Ascending aorta (tissue), 2 donors: Measurements from ENCODE around the gene TMPRSS6. TPM values are rescaled to one million over a fixed set of nuclear protein-coding genes. Genes with fewer than 3 reads are reported as not detected.

Experiments used
- DNase-seq, 2 donors: peaks; one replicate each; pipeline ENCODE4 v3.0.0-alpha.2; 2019; ENCODE audit warnings: low spot score in 2 of 2
- H3K27ac ChIP-seq, 2 donors: fragments of 200-600 bp; sonication (generic); one replicate each; pipeline ENCODE4 v1.5.1; 2016 to 2017; ENCODE audit warnings: mild to moderate bottlenecking in 1 of 2
- H3K27me3 ChIP-seq: fragments of 200-600 bp; sonication (generic); one replicate; pipeline ENCODE4 v1.5.1; 2017
- H3K36me3 ChIP-seq, 2 donors: fragments of 200-600 bp; sonication (generic); one replicate each; pipeline ENCODE4 v1.5.1; 2016
- H3K4me1 ChIP-seq, 2 donors: fragments of 200-600 bp; sonication (generic); one replicate each; pipeline ENCODE4 v1.5.1; 2016 to 2017; ENCODE audit warnings: mild to moderate bottlenecking in 1 of 2
- H3K4me3 ChIP-seq, 2 donors: fragments of 200-600 bp; sonication (generic); one replicate each; pipeline ENCODE4 v1.5.1; 2016 to 2017; ENCODE audit warnings: mild to moderate bottlenecking in 1 of 2
- H3K9me3 ChIP-seq, 2 donors: fragments of 200-600 bp; sonication (generic); one replicate each; pipeline ENCODE4 v1.5.1; 2016
- CTCF ChIP-seq, 3 experiments: fragments of 200-600 bp in 2 of 3; fragments of 450-650 bp in 1 of 3; sonication (generic) in 2 of 3; IDR thresholded peaks; one replicate each; pipeline ENCODE4 v1.5.1; 2016 to 2019; ENCODE audit warnings: antibody characterized with exemption in 3 of 3, mild to moderate bottlenecking in 1 of 3, moderate library complexity in 1 of 3
- intact Hi-C: fragments of 100-400 bp; cut with DNase I; formaldehyde crosslinking; loops from one replicate; pipeline ENCODE4 v1.15.1; 2023
- total RNA-seq: library from RNA; depleted of rRNA; stranded (reverse); fragments of >200 nt; gene quantifications from one replicate; pipeline ENCODE4 v1.1.0, GENCODE V29; 2016

TMPRSS6 gene
- total RNA-seq, 1 donor from 2014 or later, result not detected

DNA sequence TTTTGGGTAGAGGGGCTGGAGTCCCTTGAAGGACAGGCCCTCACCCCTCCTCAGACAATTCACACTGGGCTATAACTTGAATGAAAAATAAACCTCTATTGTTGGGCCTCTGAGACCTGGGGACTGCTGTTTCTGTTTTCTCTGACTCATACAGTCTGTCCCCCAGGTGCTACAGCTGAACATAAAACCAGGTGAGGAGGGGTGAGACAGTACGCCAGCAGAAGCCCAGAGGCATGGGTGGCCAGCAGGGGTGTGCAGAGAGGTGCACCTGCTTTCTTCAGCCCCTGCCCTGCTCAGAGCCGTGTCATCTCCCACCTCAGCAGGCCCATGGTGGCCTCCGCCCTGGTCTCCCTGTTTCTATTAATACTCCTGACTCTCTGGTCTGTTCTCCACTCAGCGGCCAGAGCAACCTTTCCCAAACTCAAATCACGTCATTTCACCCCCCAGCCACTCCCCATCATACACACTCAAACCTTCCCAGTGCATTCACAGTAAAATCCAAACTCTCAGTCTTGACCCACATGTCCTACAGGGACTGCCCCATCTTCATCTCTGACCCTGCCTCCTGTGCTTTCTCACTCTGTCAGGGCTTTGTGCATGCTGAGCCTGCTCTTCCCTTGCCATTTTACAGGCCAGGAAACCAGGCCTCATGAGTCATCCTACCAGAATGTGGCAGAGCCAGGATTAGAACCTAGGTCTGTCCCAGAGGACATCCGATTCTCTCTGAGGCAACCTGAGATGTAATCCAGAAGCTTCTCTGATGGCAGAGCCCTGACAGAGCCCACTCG, 45.6 kb upstream of the TMPRSS6 start:
- DNase-seq, result no peak
- H3K9me3 ChIP-seq, result peaks cover 0 to 18% of the 10 kb centered on the region in 2 donors
- intact Hi-C loops, result no loop called here
- H3K27ac ChIP-seq, result no peak overlapping the region
- H3K27me3 ChIP-seq, result no peaks in the 10 kb centered on the region
- no peaks in the 10 kb centered on the region for H3K36me3 ChIP-seq
- TF ChIP-seq CTCF (IDR thresholded peaks at IDR 0.05), result no peak
- H3K4me1 ChIP-seq, result no peaks in the 10 kb centered on the region
- H3K4me3 ChIP-seq, result no peak overlapping the region

DNA sequence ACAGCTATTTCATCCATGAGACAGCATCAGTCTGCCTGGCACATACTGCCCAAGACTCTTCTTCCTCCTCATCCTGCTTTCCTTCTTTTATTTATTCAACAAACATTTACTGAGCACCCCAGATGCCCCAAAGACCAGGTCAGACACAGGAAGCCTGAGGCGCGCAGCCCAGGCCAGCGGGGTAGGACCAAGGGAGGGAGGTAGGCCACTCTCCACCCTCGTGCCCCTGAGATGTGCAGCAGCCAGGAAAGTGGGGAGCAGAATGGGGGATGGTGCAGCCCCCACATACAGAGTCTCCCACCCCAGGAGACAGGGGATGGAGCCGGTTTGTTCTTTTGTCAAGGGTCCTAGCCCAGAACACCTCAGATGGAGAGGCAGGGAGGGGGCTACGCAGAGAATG, 44.4 kb upstream of the TMPRSS6 start:
- TF ChIP-seq CTCF (IDR thresholded peaks at IDR 0.05), result no peak
- Histone ChIP-seq H3K4me1 (no peaks in the 10 kb centered on the region), H3K27ac (no peak overlapping the region), H3K9me3 (peaks cover 0 to 18% of the 10 kb centered on the region in 2 donors), H3K27me3 (no peaks in the 10 kb centered on the region), H3K4me3 (no peak overlapping the region), H3K36me3 (no peaks in the 10 kb centered on the region)
- DNase-seq, result no peak
- intact Hi-C loops, result no loop called here

- intact Hi-C loops, result no loop called here
- Histone ChIP-seq H3K36me3 (no peaks in the 10 kb centered on the region), H3K27ac (no peak overlapping the region), H3K4me1 (no peaks in the 10 kb centered on the region), H3K4me3 (no peak overlapping the region), H3K27me3 (no peaks in the 10 kb centered on the region), H3K9me3 (peaks cover 0 to 18% of the 10 kb centered on the region in 2 donors)
- no peak for TF ChIP-seq CTCF (IDR thresholded peaks at IDR 0.05)
- DNase-seq, result no peak
Measured at GRCh38 chr22:37151401-37151800, 41.9 kb upstream of the TMPRSS6 start.

GRCh38 chr22:37150701-37151100, 41.2 kb upstream of the TMPRSS6 start:
- no peak for DNase-seq
- H3K9me3 ChIP-seq, result peaks cover 0 to 18% of the 10 kb centered on the region in 2 donors
- H3K27me3 ChIP-seq, result no peaks in the 10 kb centered on the region
- TF ChIP-seq CTCF (IDR thresholded peaks at IDR 0.05), result no peak
- no peak overlapping the region for H3K4me3 ChIP-seq
- H3K27ac ChIP-seq, result no peak overlapping the region
- intact Hi-C loops, result no loop called here
- H3K4me1 ChIP-seq, result no peaks in the 10 kb centered on the region
- H3K36me3 ChIP-seq, result no peaks in the 10 kb centered on the region

GRCh38 chr22:37148742-37149665, 39.5 kb upstream of the TMPRSS6 start:
- Histone ChIP-seq H3K9me3 (peaks cover 0 to 14% of the 10 kb centered on the region in 2 donors), H3K36me3 (no peaks in the 10 kb centered on the region), H3K27ac (no peak overlapping the region), H3K27me3 (no peaks in the 10 kb centered on the region), H3K4me3 (peak overlapping the region in 1 of 2 donors; percentile 19), H3K4me1 (no peaks in the 10 kb centered on the region)
- DNase-seq, result no peak
- no peak for TF ChIP-seq CTCF (IDR thresholded peaks at IDR 0.05)
- intact Hi-C loops, result no loop called here
